Caco-2 (cell line): ENCODE measurements around the gene FAM107B. TPM values are rescaled to one million over a fixed set of nuclear protein-coding genes. Genes with fewer than 3 reads are reported as not detected.

Experiments
- BruUV-seq: library from RNA; stranded (reverse); fragments of 400-500 nt; replicated peaks from 2 replicates; lab custom pipeline; 2021; lab: Mats Ljungman, UMichigan
- CTCF ChIA-PET: fragments of 300-600 bp; sonication (Branson Sonifier 250); formaldehyde crosslinking; loops from one replicate; lab custom pipeline; 2022; ENCODE audit warnings: antibody characterized with exemption; lab: Charles Lee
- POLR2A ChIA-PET: fragments of 300-600 bp; sonication (Branson Sonifier 250); formaldehyde crosslinking; loops from one replicate; lab custom pipeline; 2022; ENCODE audit warnings: antibody characterized with exemption; lab: Charles Lee
- DNase-seq, 2 experiments: peaks; one replicate each; pipeline versions ENCODE4 v3.0.0 to v3.0.0-alpha.2; 2020 to 2022
- H3K27me3 ChIP-seq: replicated peaks from 2 replicates; pipeline ENCODE4 v1.6.0; 2011; ENCODE audit warnings: low read length; ENCODE audit not compliant: control insufficient read depth, insufficient read depth
- H3K36me3 ChIP-seq: 2 replicates; pipeline ENCODE4 v1.5.1; 2011; ENCODE audit warnings: low read length; ENCODE audit not compliant: control insufficient read depth, insufficient read depth
- H3K4me1 ChIP-seq: fragments of 250-450 bp; sonication (Bioruptor Pico); 2 replicates; pipeline ENCODE4 v1.5.1; 2020; ENCODE audit warnings: mild to moderate bottlenecking
- H3K4me3 ChIP-seq: 2 replicates; pipeline ENCODE4 v1.5.1; 2011; ENCODE audit warnings: low read depth, mild to moderate bottlenecking, control low read depth, low read length
- H3K9me3 ChIP-seq: fragments of 250-450 bp; sonication (Bioruptor Pico); 2 replicates; pipeline ENCODE4 v1.5.1; 2020; ENCODE audit warnings: mild to moderate bottlenecking, moderate library complexity
- H3K27ac Mint-ChIP-seq: one replicate; pipeline ENCODE4 v1.8.0; 2022; ENCODE audit warnings: mixed read lengths; ENCODE audit not compliant: unreplicated experiment
- H3K27me3 Mint-ChIP-seq: one replicate; pipeline ENCODE4 v1.8.0; 2022; ENCODE audit warnings: mixed read lengths; ENCODE audit not compliant: insufficient read depth, unreplicated experiment
- H3K36me3 Mint-ChIP-seq: one replicate; pipeline ENCODE4 v1.8.0; 2022; ENCODE audit warnings: mild to moderate bottlenecking, mixed read lengths; ENCODE audit not compliant: insufficient read depth, unreplicated experiment
- H3K4me1 Mint-ChIP-seq: one replicate; pipeline ENCODE4 v1.8.0; 2022; ENCODE audit warnings: low read depth, mixed read lengths; ENCODE audit not compliant: unreplicated experiment
- H3K4me3 Mint-ChIP-seq: one replicate; pipeline ENCODE4 v1.8.0; 2022; ENCODE audit warnings: mild to moderate bottlenecking, moderate library complexity, mixed read lengths; ENCODE audit not compliant: unreplicated experiment
- H3K9me3 Mint-ChIP-seq: one replicate; pipeline ENCODE4 v1.8.0; 2022; ENCODE audit warnings: mixed read lengths; ENCODE audit not compliant: unreplicated experiment
- intact Hi-C: fragments of 100-400 bp; cut with micrococcal nuclease; formaldehyde crosslinking; loops from one replicate; pipeline ENCODE4 v1.10.0; 2022; ENCODE audit not compliant: unreplicated experiment
- total RNA-seq: library from RNA; stranded (reverse); gene quantifications from 2 replicates; pipeline ENCODE4 v1.2.3, GENCODE V29; 2022
- TF ChIP-seq, protein P1 (sequence below), 2 experiments: fragments of 200-600 bp in 1 of 2; IDR thresholded peaks; 1 replicate in 1 of 2; 2 replicates in 1 of 2; pipeline versions ENCODE4 v1.5.1 to v1.8.0; 2011 to 2022; ENCODE audit warnings: antibody characterized with exemption in 1 of 2, control low read depth in 1 of 2, inconsistent platforms in 1 of 2, low read depth in 1 of 2, low read length in 1 of 2, mild to moderate bottlenecking in 1 of 2, moderate library complexity in 1 of 2; ENCODE audit not compliant: insufficient read depth in 1 of 2, severe bottlenecking in 1 of 2, unreplicated experiment in 1 of 2

FAM107B gene
- total RNA-seq, 1 experiment from 2014 or later: 206 TPM

DNA sequence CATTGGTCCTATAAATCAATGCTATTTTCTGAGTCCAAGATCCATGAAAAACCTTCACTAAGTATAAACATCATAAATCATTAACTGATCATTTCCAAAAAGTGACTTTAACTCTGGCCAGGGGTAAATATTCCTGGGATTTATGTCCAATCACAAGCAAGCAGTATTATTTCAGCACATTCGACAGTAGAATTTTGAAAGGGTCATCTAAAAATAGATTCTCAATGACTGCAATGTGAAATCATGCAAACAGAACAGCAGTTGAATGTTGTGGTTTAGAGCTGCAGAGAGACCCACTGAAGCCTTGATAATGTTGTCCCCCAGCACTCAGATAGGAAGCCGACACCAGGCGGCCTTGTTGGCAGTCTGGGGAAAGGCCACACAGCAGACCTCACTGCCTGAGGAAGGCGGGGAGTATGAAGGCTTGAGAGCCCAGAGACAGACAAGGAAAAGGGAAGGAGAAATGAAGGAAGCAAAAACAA, 38.1 kb downstream of the FAM107B start:
- peaks cover 45% of the 10 kb centered on the region for H3K4me1 ChIP-seq
- no peak for DNase-seq
- no peak overlapping the region for H3K4me3 Mint-ChIP-seq
- no peaks in the 10 kb centered on the region for H3K36me3 ChIP-seq
- ChIA-PET CTCF (no interaction called here), POLR2A (no interaction called here)
- H3K9me3 Mint-ChIP-seq: peaks cover 7% of the 10 kb centered on the region
- no peaks in the 10 kb centered on the region for H3K27me3 ChIP-seq
- intact Hi-C loops: no loop called here
- H3K4me3 ChIP-seq: no peak overlapping the region
- H3K27ac Mint-ChIP-seq: peak overlapping the region; percentile 64
- TF ChIP-seq, protein P1, sequence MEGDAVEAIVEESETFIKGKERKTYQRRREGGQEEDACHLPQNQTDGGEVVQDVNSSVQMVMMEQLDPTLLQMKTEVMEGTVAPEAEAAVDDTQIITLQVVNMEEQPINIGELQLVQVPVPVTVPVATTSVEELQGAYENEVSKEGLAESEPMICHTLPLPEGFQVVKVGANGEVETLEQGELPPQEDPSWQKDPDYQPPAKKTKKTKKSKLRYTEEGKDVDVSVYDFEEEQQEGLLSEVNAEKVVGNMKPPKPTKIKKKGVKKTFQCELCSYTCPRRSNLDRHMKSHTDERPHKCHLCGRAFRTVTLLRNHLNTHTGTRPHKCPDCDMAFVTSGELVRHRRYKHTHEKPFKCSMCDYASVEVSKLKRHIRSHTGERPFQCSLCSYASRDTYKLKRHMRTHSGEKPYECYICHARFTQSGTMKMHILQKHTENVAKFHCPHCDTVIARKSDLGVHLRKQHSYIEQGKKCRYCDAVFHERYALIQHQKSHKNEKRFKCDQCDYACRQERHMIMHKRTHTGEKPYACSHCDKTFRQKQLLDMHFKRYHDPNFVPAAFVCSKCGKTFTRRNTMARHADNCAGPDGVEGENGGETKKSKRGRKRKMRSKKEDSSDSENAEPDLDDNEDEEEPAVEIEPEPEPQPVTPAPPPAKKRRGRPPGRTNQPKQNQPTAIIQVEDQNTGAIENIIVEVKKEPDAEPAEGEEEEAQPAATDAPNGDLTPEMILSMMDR (IDR thresholded peaks at IDR 0.05; ENCODE audit: insufficient read depth in 1 of 2, low read depth in 1 of 2, low read length in 1 of 2, severe bottlenecking in 1 of 2, unreplicated experiment in 1 of 2): no peak
- peaks cover 5% of the 10 kb centered on the region for H3K36me3 Mint-ChIP-seq
- no TSS peak for BruUV-seq
- H3K27me3 Mint-ChIP-seq: no peaks in the 10 kb centered on the region
- peaks cover 29% of the 10 kb centered on the region for H3K4me1 Mint-ChIP-seq
- H3K9me3 ChIP-seq: peaks cover 13% of the 10 kb centered on the region; the same call in 1 of the 2 replicates

GRCh38 chr10:14736043-14736442, 38.7 kb downstream of the FAM107B start:
- Histone ChIP-seq H3K4me1 (peaks cover 43% of the 10 kb centered on the region), H3K36me3 (no peaks in the 10 kb centered on the region), H3K27me3 (no peaks in the 10 kb centered on the region), H3K9me3 (peaks cover 13% of the 10 kb centered on the region; the same call in 1 of the 2 replicates), H3K4me3 (no peak overlapping the region)
- Mint-ChIP-seq H3K4me3 (no peak overlapping the region), H3K27me3 (no peaks in the 10 kb centered on the region), H3K4me1 (peaks cover 26% of the 10 kb centered on the region), H3K9me3 (peaks cover 7% of the 10 kb centered on the region), H3K36me3 (peaks cover 3% of the 10 kb centered on the region), H3K27ac (peak overlapping the region; percentile 64)
- no peak for DNase-seq
- POLR2A ChIA-PET: interaction anchor here (0.6 kb wide), 1 partner anchor 65 kb away, joined by 3 read pairs; no protein-coding TSS in a partner anchor
- intact Hi-C loops: no loop called here
- TF ChIP-seq, protein P1 (IDR thresholded peaks at IDR 0.05; ENCODE audit: insufficient read depth in 1 of 2, low read depth in 1 of 2, low read length in 1 of 2, severe bottlenecking in 1 of 2, unreplicated experiment in 1 of 2): no peak
- no TSS peak for BruUV-seq
- CTCF ChIA-PET: no interaction called here

DNA sequence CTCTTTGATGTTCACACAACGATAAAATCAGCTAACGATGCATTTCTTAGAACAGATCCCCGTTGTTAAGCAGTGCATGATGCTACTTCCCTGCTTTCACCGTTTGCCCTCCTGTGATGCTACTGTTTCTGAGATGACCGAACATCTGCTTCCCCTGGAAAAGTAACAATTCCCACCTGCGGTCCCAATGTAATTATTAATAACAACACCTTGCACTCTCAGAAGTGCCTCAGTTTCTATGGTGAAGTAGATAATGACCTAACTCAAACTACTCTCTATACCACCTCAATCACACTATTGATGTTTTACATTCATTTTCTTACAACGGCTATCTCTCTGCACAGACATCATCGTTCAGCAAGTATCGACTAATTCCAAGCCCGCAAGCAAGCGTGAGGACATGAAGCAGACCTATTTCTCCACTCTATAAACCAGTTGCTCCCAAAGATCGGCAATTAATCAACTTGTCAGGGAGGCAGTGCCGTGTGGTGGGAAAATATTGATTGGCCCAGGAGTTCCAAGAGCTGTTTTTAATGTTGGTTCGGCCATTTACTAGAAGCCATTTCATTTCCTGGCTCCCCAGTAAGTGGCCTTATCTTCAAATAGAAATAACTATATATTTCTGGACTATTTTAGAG, 42.7 kb downstream of the FAM107B start:
- H3K36me3 Mint-ChIP-seq: no peaks in the 10 kb centered on the region
- ChIA-PET CTCF (no interaction called here), POLR2A (no interaction called here)
- H3K36me3 ChIP-seq: no peaks in the 10 kb centered on the region
- no peak overlapping the region for H3K4me3 ChIP-seq
- no peak overlapping the region for H3K27ac Mint-ChIP-seq
- peaks cover 5% of the 10 kb centered on the region; the same call in 1 of the 2 replicates for H3K9me3 ChIP-seq
- BruUV-seq: no TSS peak
- DNase-seq: no peak
- TF ChIP-seq, protein P1 (IDR thresholded peaks at IDR 0.05; ENCODE audit: insufficient read depth in 1 of 2, low read depth in 1 of 2, low read length in 1 of 2, severe bottlenecking in 1 of 2, unreplicated experiment in 1 of 2): no peak
- intact Hi-C loops: no loop called here
- no peaks in the 10 kb centered on the region for H3K27me3 ChIP-seq
- peaks cover 7% of the 10 kb centered on the region for H3K9me3 Mint-ChIP-seq
- H3K4me1 Mint-ChIP-seq: peaks cover 14% of the 10 kb centered on the region
- H3K4me3 Mint-ChIP-seq: no peak overlapping the region
- H3K27me3 Mint-ChIP-seq: no peaks in the 10 kb centered on the region
- H3K4me1 ChIP-seq: peaks cover 12% of the 10 kb centered on the region
